Skin epidermis (tissue), 12 donors: ENCODE measurements around the gene OR6C2.
"Not testable (repeated sequence)": the region's sequence is repeated elsewhere in the genome, so short reads cannot be mapped to it uniquely, and the experiment has no call there.

Experiments
- H3K27ac ChIP-seq, 21 experiments: fragments of 200-600 bp; sonication (generic) in 11 of 21; one replicate each; pipeline ENCODE4 v1.5.0; 2020; ENCODE audit warnings: mild to moderate bottlenecking in 3 of 21, inconsistent platforms in 2 of 21, moderate library complexity in 2 of 21
- H3K4me3 ChIP-seq, 7 experiments: fragments of 200-600 bp; sonication (generic) in 2 of 7; one replicate each; pipeline ENCODE4 v1.5.0; 2020; ENCODE audit warnings: inconsistent platforms in 2 of 7, mild to moderate bottlenecking in 2 of 7, moderate library complexity in 1 of 7

Gene OR6C2

DNA sequence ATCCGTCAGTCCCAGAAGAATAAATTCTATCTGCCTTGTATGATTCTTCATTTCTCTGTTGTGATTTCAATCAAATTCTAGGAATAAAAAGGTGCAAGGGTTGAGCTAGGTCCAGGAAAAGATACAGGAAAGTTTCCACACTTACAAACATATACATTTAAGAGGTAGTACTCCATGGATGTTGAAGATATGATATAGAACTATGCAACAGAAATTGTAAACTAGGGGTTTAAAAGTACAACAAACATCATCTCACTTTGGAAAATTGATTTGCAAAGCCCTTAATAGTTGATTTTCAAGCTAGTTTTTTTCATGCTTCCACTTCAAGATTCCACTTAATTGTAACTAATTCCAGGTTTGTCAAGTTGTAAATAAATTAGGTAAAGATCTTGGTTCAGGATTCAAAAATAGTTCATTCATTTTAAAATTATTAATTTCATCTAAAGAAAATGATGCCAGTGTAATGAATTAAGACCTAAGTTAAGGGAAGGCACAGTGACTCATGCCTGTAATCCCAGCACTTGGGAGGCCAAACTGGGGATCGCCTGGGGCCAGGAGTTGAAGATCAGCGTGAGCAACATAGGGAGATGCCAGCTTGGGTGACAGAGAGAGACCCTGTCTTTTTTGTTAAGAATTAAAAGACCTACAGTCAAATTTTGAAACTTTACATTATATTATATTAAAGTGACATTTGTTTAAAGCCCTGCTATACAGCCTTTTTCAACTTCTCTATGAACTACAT, 26.4 kb downstream of the OR6C2 start, which contains the start of gene OR6C70:
Gene OR6C70 (minus strand): TSS at position 51 of the 742 bp plus-strand sequence. CDS start 0 bp downstream, at position 51.
- Histone ChIP-seq H3K27ac (no peak within 1 kb of the TSS), H3K4me3 (no peak within 1 kb of the TSS)

DNA sequence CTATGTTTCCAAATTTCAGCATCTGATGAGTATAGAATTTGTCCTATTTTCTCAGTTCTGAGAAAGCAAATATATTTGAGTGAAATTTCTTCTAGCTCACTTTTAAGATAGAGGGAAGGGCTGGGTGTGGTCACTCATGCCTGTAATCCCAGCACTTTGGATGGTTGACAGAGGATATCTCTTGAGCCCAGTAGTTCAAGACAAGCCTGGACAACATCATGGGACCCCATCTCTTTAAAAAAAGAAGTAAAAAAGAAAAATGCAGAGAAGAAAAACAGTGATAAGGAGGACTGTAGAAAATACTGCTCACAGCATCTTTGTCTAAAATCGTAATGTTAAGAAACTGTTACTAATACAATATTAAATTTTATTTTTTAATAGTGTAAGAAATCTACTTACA, 28.4 kb downstream of the OR6C2 start:
- no peak overlapping the region for H3K27ac ChIP-seq
- H3K4me3 ChIP-seq, result no peak overlapping the region

GRCh38 chr12:55479136-55479535, 35.3 kb downstream of the OR6C2 start:
- not testable (repeated sequence) for H3K4me3 ChIP-seq, H3K27ac ChIP-seq

DNA sequence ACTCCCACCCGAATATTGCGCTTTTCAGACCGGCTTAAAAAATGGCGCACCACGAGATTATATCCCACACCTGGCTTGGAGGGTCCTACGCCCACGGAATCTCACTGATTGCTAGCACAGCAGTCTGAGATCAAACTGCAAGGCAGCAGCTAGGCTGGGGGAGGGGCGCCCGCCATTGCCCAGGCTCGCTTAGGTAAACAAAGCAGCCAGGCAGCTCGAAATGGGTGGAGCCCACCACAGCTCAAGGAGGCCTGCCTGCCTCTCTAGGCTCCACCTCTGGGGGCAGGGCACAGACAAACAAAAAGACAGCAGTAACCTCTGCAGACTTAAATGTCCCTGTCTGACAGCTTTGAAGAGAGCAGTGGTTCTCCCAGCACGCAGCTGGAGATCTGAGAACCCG, 40.4 kb downstream of the OR6C2 start:
- H3K27ac ChIP-seq, H3K4me3 ChIP-seq: not testable (repeated sequence)

- Histone ChIP-seq H3K4me3 (no peak within 1 kb of the TSS), H3K27ac (no peak within 1 kb of the TSS)
Measured at GRCh38 chr12:55492078-55492477, 48.2 kb downstream of the OR6C2 start, which contains the start of gene OR6C68. OR6C68 (plus strand) TSS chr12:55492378; CDS start chr12:55492378, 0 bp downstream.

GRCh38 chr12:55495490-55495889, 51.6 kb downstream of the OR6C2 start:
- Histone ChIP-seq H3K4me3 (no peak overlapping the region), H3K27ac (no peak overlapping the region)

- Histone ChIP-seq H3K27ac (no peak overlapping the region), H3K4me3 (no peak overlapping the region)
Measured at GRCh38 chr12:55499231-55499630, 55.4 kb downstream of the OR6C2 start.

DNA sequence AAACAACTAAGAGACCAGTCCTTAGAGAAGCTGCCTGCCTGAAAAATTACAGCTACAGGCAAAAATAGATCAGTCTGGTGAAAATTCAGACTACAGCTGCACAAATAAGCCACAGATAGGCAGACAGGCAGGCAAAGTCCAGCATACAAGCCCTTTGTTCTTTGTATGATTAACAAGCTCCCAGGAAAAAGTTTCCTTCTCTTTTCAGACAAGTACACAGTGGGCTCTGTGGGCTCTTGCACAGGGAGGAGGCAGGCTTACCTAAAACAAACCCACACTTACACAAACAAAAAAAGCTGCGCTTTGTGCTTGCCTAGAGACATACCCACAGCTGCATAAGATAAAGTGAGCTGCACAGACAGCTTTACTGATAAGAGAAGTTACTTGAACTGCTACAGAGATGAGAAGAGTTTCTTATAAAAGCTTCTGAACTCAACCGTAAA, 56.0 kb downstream of the OR6C2 start:
- Histone ChIP-seq H3K27ac (no peak overlapping the region), H3K4me3 (no peak overlapping the region)

- H3K4me3 ChIP-seq, result no peak overlapping the region
- H3K27ac ChIP-seq, result no peak overlapping the region
Measured at GRCh38 chr12:55501601-55502000, 57.7 kb downstream of the OR6C2 start.
